B cell (primary cell): ENCODE results near the gene NRDE2.

Source experiments
- EZH2 ChIP-seq: IDR thresholded peaks from 2 replicates; pipeline ENCODE4 v1.6.1; 2012; ENCODE audit warnings: borderline replicate concordance, low read depth, mild to moderate bottlenecking, moderate library complexity, low read length; ENCODE audit not compliant: insufficient read depth, poor library complexity, severe bottlenecking
- TF ChIP-seq, protein P1 (sequence below): fragments of 200-600 bp; IDR thresholded peaks from one replicate; pipeline ENCODE4 v1.8.0; 2022; ENCODE audit warnings: antibody characterized with exemption, mild to moderate bottlenecking

DNA sequence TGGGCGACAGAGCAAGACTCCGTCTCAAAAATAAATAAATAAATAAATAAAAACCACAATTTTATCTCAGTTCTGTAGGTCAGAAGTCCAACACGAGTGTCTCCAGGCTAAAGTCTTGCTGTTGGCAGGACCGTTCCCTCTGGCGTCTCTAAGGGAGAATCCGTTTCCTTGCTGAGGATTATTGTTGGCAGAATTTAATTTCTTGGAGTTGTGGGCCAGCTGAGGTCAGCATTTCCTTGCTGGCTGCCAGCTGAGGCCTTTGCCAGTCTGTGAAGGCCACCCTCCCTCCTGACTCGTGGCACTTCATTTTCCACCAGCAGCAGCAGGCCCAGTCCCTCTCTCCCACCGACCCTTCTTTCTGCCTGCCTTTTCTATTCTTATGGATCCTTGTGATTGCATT, 58.2 kb downstream of the NRDE2 start:
- TF ChIP-seq, protein P1, sequence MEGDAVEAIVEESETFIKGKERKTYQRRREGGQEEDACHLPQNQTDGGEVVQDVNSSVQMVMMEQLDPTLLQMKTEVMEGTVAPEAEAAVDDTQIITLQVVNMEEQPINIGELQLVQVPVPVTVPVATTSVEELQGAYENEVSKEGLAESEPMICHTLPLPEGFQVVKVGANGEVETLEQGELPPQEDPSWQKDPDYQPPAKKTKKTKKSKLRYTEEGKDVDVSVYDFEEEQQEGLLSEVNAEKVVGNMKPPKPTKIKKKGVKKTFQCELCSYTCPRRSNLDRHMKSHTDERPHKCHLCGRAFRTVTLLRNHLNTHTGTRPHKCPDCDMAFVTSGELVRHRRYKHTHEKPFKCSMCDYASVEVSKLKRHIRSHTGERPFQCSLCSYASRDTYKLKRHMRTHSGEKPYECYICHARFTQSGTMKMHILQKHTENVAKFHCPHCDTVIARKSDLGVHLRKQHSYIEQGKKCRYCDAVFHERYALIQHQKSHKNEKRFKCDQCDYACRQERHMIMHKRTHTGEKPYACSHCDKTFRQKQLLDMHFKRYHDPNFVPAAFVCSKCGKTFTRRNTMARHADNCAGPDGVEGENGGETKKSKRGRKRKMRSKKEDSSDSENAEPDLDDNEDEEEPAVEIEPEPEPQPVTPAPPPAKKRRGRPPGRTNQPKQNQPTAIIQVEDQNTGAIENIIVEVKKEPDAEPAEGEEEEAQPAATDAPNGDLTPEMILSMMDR: no peak
- TF ChIP-seq EZH2: no peak
